Measurements from ENCODE around the gene CXXC5. TPM values are rescaled to one million over a fixed set of nuclear protein-coding genes. Genes with fewer than 3 reads are reported as not detected.

Gene CXXC5
- total and polyA plus RNA-seq, 2 of the 4 experiments (the other 2 are of a cell fraction) = 24.9 to 35.7 TPM

DNA sequence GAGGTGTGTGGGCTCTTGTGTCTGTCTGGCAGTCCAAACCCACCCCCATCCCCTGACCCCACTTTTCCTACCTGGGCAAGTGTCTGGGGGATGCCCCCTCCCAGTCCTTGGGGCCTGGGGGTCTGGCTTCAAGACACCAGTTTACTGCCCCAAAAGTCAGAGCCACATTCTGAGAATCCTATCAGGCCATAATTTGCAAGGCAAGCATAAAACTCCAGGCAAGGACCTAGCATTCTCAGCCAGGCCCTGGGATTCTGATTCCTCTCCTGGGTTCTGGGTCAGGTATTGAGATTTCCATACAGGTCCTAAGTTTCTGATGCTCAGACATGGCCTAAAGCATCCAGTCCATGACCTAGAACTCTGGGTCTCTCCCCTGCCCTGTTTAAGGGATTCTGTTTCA, 33.3 kb downstream of the CXXC5 start:
- in situ Hi-C loops (cut with MboI; ENCODE audit: low sequenced_read_pairs) = no loop called here
- no peak overlapping the region for H2AFZ ChIP-seq (replicated peaks; ENCODE audit: low read length, poor library complexity)
- H3K18ac ChIP-seq (ENCODE audit: low read depth, low read length) = no peak overlapping the region
- no TSS peak for BruUV-seq (replicated peaks)
- H3K9ac ChIP-seq (ENCODE audit: low read depth, low read length) = no peak overlapping the region
- peaks cover 25% of the 10 kb centered on the region; the same call in 1 of the 2 replicates for H4K20me1 ChIP-seq (ENCODE audit: insufficient read depth, low read length)
- H2BK5ac ChIP-seq (ENCODE audit: low read depth, low read length, poor library complexity, severe bottlenecking) = no peak overlapping the region
- no peak overlapping the region for H3K56ac ChIP-seq (ENCODE audit: extremely low read depth, insufficient read depth, low read length)
- ATAC-seq (ENCODE audit: low read depth) (no peak), DNase-seq (no peak)
- ChIA-PET CTCF (no interaction called here), POLR2A (ENCODE audit: unreplicated experiment) (no interaction called here)
- no peak overlapping the region for H3K23ac ChIP-seq (ENCODE audit: low read depth, low read length)
- no peaks in the 10 kb centered on the region; the same call in 1 of the 2 replicates for H3K9me1 ChIP-seq (ENCODE audit: insufficient read depth, low read length)
- H3K4me1 ChIP-seq (ENCODE audit: control insufficient read depth, insufficient read depth, low read length) = peaks cover 9% of the 10 kb centered on the region; the same call in 1 of the 2 replicates
- H2BK120ac ChIP-seq (ENCODE audit: low read depth, low read length) = no peak overlapping the region
- H4K91ac ChIP-seq (ENCODE audit: insufficient read depth, low read depth, low read length) = no peak overlapping the region
- H3K27me3 ChIP-seq (ENCODE audit: control insufficient read depth, insufficient read depth, low read length) = no peaks in the 10 kb centered on the region
- H2AK5ac ChIP-seq (ENCODE audit: low read depth, low read length) = no peak overlapping the region
- intact Hi-C loops (cut with micrococcal nuclease) = no loop called here
- no peak overlapping the region for H4K8ac ChIP-seq (ENCODE audit: low read depth in 2 of 2, low read length in 2 of 2)
- H3K4ac ChIP-seq (ENCODE audit: low read depth, low read length) = no peak overlapping the region
- peaks cover 39% of the 10 kb centered on the region for H3K36me3 ChIP-seq (ENCODE audit: control insufficient read depth, insufficient read depth, low read length)
- no peaks in the 10 kb centered on the region for H3K9me3 ChIP-seq (ENCODE audit: control insufficient read depth, insufficient read depth, low read length)
- H2AK9ac ChIP-seq (replicated peaks; ENCODE audit: low read depth, low read length, poor library complexity) = no peak overlapping the region
- H3K4me3 ChIP-seq (ENCODE audit: insufficient read depth, low read depth, low read length) = no peak overlapping the region
- peak; percentile 73 for TF ChIP-seq MAFK (IDR thresholded peaks at IDR 0.05; ENCODE audit: low read depth, low read length)
- TF ChIP-seq NFE2L2 (IDR thresholded peaks at IDR 0.05; ENCODE audit: low read depth, low read length) = no peak
- TF ChIP-seq POLR2A (IDR thresholded peaks at IDR 0.05; ENCODE audit: low read depth, low read length) = no peak
- TF ChIP-seq, protein P1, sequence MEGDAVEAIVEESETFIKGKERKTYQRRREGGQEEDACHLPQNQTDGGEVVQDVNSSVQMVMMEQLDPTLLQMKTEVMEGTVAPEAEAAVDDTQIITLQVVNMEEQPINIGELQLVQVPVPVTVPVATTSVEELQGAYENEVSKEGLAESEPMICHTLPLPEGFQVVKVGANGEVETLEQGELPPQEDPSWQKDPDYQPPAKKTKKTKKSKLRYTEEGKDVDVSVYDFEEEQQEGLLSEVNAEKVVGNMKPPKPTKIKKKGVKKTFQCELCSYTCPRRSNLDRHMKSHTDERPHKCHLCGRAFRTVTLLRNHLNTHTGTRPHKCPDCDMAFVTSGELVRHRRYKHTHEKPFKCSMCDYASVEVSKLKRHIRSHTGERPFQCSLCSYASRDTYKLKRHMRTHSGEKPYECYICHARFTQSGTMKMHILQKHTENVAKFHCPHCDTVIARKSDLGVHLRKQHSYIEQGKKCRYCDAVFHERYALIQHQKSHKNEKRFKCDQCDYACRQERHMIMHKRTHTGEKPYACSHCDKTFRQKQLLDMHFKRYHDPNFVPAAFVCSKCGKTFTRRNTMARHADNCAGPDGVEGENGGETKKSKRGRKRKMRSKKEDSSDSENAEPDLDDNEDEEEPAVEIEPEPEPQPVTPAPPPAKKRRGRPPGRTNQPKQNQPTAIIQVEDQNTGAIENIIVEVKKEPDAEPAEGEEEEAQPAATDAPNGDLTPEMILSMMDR (conservative IDR thresholded peaks at IDR 0.05; ENCODE audit: low read depth, low read length) = no peak
- TF ChIP-seq SMC3 (IDR thresholded peaks at IDR 0.05; ENCODE audit: low read depth, low read length) = no peak
- no peak overlapping the region for H3K4me2 ChIP-seq (ENCODE audit: low read depth, low read length)
- dilution Hi-C loops (cut with HindIII; ENCODE audit: low sequenced_read_pairs, unreplicated experiment) = no loop called here
- H4K5ac ChIP-seq (ENCODE audit: low read depth, low read length) = no peak overlapping the region
- peaks cover 9 to 22% of the 10 kb centered on the region in 2 experiments; a peak in 2 of 4 replicates for H3K79me1 ChIP-seq (ENCODE audit: low read depth in 1 of 2, low read length in 2 of 2)
- H2BK20ac ChIP-seq (ENCODE audit: low read depth, low read length) = no peak overlapping the region
- no peak overlapping the region for H2BK15ac ChIP-seq (ENCODE audit: low read depth, low read length)
- H3K27ac ChIP-seq (ENCODE audit: insufficient read depth, low read length) = no peak overlapping the region
- H3K14ac ChIP-seq (replicated peaks; ENCODE audit: low read depth, low read length) = no peak overlapping the region

Measured in IMR-90 (cell line).